GM23338 (cell line): ENCODE measurements around the gene DPH1. TPM values are rescaled to one million over a fixed set of nuclear protein-coding genes. Genes with fewer than 3 reads are reported as not detected.

Experiments
- ATAC-seq: fragments of 200-7000 bp; cut with Tn5 transposase; 3 replicates; pipeline ENCODE4 v1.9.1; 2020
- DNase-seq: peaks from one replicate; pipeline ENCODE4 v3.0.0-alpha.2; 2015; ENCODE audit warnings: low spot score
- H2AFZ ChIP-seq: fragments of 200-600 bp; sonication (generic); 2 replicates; pipeline ENCODE4 v1.8.0; 2016; ENCODE audit warnings: antibody characterized with exemption, mild to moderate bottlenecking, moderate library complexity
- H3F3A ChIP-seq: fragments of 200-600 bp; sonication (generic); replicated peaks from 2 replicates; pipeline ENCODE4 v1.8.0; 2017; ENCODE audit warnings: antibody characterized with exemption, mixed run types, low read depth
- H3K27ac ChIP-seq: fragments of 200-600 bp; sonication (generic); 2 replicates; pipeline ENCODE4 v1.6.1; 2016; ENCODE audit warnings: low read depth
- H3K27me3 ChIP-seq: fragments of 200-600 bp; sonication (generic); 2 replicates; pipeline ENCODE4 v1.8.0; 2016; ENCODE audit warnings: mild to moderate bottlenecking, mixed run types, moderate library complexity; ENCODE audit not compliant: insufficient read depth
- H3K36me3 ChIP-seq: fragments of 200-600 bp; sonication (generic); 2 replicates; pipeline ENCODE4 v1.8.0; 2016; ENCODE audit warnings: mild to moderate bottlenecking; ENCODE audit not compliant: insufficient read depth
- H3K4me1 ChIP-seq: fragments of 200-600 bp; sonication (generic); 2 replicates; pipeline ENCODE4 v1.8.0; 2016; ENCODE audit warnings: mild to moderate bottlenecking, moderate library complexity; ENCODE audit not compliant: insufficient read depth
- H3K4me2 ChIP-seq: fragments of 200-600 bp; sonication (generic); 2 replicates; pipeline ENCODE4 v1.7.1; 2017; ENCODE audit warnings: mixed run types
- H3K4me3 ChIP-seq: fragments of 200-600 bp; sonication (generic); 2 replicates; pipeline ENCODE4 v1.6.1; 2016; ENCODE audit warnings: mixed run types
- H3K79me2 ChIP-seq: fragments of 200-600 bp; sonication (generic); replicated peaks from 2 replicates; pipeline ENCODE4 v1.8.0; 2017; ENCODE audit warnings: mild to moderate bottlenecking; ENCODE audit not compliant: insufficient read depth
- H3K9me2 ChIP-seq: fragments of 200-600 bp; sonication (generic); 2 replicates; pipeline ENCODE4 v1.8.0; 2017; ENCODE audit not compliant: insufficient read depth
- H4K20me1 ChIP-seq: fragments of 200-600 bp; sonication (generic); replicated peaks from 2 replicates; pipeline ENCODE4 v1.8.0; 2017; ENCODE audit warnings: mild to moderate bottlenecking; ENCODE audit not compliant: insufficient read depth
- H3K27ac Mint-ChIP-seq: 2 replicates; pipeline ENCODE4 v1.8.0; 2020; ENCODE audit warnings: inconsistent platforms, mild to moderate bottlenecking, moderate library complexity, mixed read lengths
- H3K27me3 Mint-ChIP-seq: 3 replicates; pipeline ENCODE4 v1.8.0; 2022; ENCODE audit warnings: low read depth, mild to moderate bottlenecking, moderate library complexity, mixed read lengths, inconsistent platforms; ENCODE audit not compliant: insufficient read depth, poor library complexity
- H3K36me3 Mint-ChIP-seq: 3 replicates; pipeline ENCODE4 v1.8.0; 2021; ENCODE audit warnings: low read depth, mild to moderate bottlenecking, inconsistent platforms, moderate library complexity, mixed read lengths
- H3K4me1 Mint-ChIP-seq: 3 replicates; pipeline ENCODE4 v1.8.0; 2020; ENCODE audit warnings: mild to moderate bottlenecking, inconsistent platforms, mixed read lengths
- H3K4me3 Mint-ChIP-seq: 3 replicates; pipeline ENCODE4 v1.8.0; 2021; ENCODE audit warnings: moderate library complexity, mild to moderate bottlenecking, inconsistent platforms, mixed read lengths
- H3K9me3 Mint-ChIP-seq: 3 replicates; pipeline ENCODE4 v1.8.0; 2020; ENCODE audit warnings: moderate library complexity, mild to moderate bottlenecking, inconsistent platforms, mixed read lengths
- CREB1 ChIP-seq: fragments of 250-450 bp; sonication (Bioruptor Pico); IDR thresholded peaks from 2 replicates; pipeline ENCODE4 v1.5.0; 2020; ENCODE audit warnings: low read depth, mild to moderate bottlenecking, moderate library complexity
- CTCF ChIP-seq, 2 experiments: fragments of 200-600 bp in 1 of 2; sonication (generic) in 1 of 2; conservative IDR thresholded peaks; 2 replicates each; pipeline versions ENCODE4 v1.5.1 to v1.6.1; 2016 to 2017; ENCODE audit warnings: antibody characterized with exemption in 2 of 2, low read depth in 2 of 2, mild to moderate bottlenecking in 2 of 2, moderate library complexity in 1 of 2
- ETS1 ChIP-seq: IDR thresholded peaks from 2 replicates; pipeline ENCODE4 v1.6.1; 2016; ENCODE audit warnings: antibody characterized with exemption
- EZH2 ChIP-seq: fragments of 200-600 bp; sonication (generic); IDR thresholded peaks from one replicate; pipeline ENCODE4 v1.8.0; 2017; ENCODE audit warnings: antibody characterized with exemption, mild to moderate bottlenecking, low read depth; ENCODE audit not compliant: unreplicated experiment
- EZH2phosphoT487 ChIP-seq: fragments of 200-600 bp; sonication (generic); IDR thresholded peaks from one replicate; pipeline ENCODE4 v1.8.1; 2018; ENCODE audit warnings: antibody characterized with exemption; ENCODE audit not compliant: unreplicated experiment
- JUNB ChIP-seq: IDR thresholded peaks from one replicate; pipeline ENCODE4 v1.6.1; 2016; ENCODE audit warnings: antibody characterized with exemption; ENCODE audit not compliant: unreplicated experiment
- NANOG ChIP-seq: IDR thresholded peaks from 2 replicates; pipeline ENCODE4 v1.6.1; 2016; ENCODE audit warnings: antibody characterized with exemption, borderline replicate concordance
- POLR2AphosphoS5 ChIP-seq: IDR thresholded peaks from 2 replicates; pipeline ENCODE4 v1.6.1; 2016; ENCODE audit warnings: antibody characterized with exemption, low read depth
- REST ChIP-seq: IDR thresholded peaks from one replicate; pipeline ENCODE4 v1.6.1; 2018; ENCODE audit warnings: antibody characterized with exemption; ENCODE audit not compliant: unreplicated experiment
- STAT1 ChIP-seq: IDR thresholded peaks from one replicate; pipeline ENCODE4 v1.6.1; 2016; ENCODE audit warnings: antibody characterized with exemption; ENCODE audit not compliant: unreplicated experiment
- ZNF114 ChIP-seq: fragments of 250-450 bp; sonication (Bioruptor Pico); IDR thresholded peaks from 2 replicates; pipeline ENCODE4 v1.5.0; 2020; ENCODE audit warnings: mild to moderate bottlenecking, moderate library complexity
- ZNF331 ChIP-seq: fragments of 250-450 bp; sonication (Bioruptor Pico); IDR thresholded peaks from 2 replicates; pipeline ENCODE4 v1.5.0; 2020; ENCODE audit warnings: low read depth, mild to moderate bottlenecking, moderate library complexity
- polyA plus RNA-seq: library from polyadenylated mRNA; unstranded; fragments of >200 nt; fragmentation: Nextera tagmentation; extraction: Ambion mirVana; gene quantifications from 2 replicates; pipeline ENCODE4 v1.2.1, GENCODE V29; 2016
- total RNA-seq: library from RNA; depleted of rRNA; stranded (reverse); fragments of >200 nt; shearing (Covaris generic); gene quantifications from 2 replicates; pipeline ENCODE4 v1.2.3, GENCODE V29; 2014
- TF ChIP-seq, protein P1 (sequence below): fragments of 250-450 bp; sonication (Bioruptor Pico); IDR thresholded peaks from 2 replicates; pipeline ENCODE4 v1.5.0; 2020; ENCODE audit warnings: mild to moderate bottlenecking, moderate library complexity

The DPH1 gene
- total and polyA plus RNA-seq, 2 experiments from 2014 or later = 11.8 to 28.2 TPM

DNA sequence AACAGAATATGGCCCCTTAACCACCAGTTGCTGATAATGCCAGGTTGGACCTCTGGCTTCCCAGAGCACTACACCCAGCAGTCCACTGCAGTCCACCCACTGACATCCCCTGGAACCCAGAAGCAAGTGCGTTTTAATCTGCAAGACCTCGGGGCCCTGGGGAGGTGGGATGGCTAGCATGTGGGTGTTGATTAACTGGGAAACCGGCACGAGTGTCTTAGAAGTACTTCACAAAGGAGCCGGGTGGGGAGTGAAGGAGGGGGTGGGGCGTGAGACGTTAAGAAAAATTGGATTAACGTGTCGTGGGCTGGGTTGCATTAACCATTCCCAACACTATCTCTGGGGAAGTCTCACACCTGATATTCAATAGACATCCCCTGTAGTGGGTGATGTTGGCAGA, 18.9 kb downstream of the DPH1 start:
- Histone ChIP-seq H2AFZ (no peak overlapping the region), H4K20me1 (no peaks in the 10 kb centered on the region; the same call in 1 of the 2 replicates), H3K27ac (no peak overlapping the region), H3K9me2 (no peaks in the 10 kb centered on the region), H3K27me3 (peaks cover 80% of the 10 kb centered on the region), H3K79me2 (no peaks in the 10 kb centered on the region), H3K36me3 (no peaks in the 10 kb centered on the region), H3K4me1 (no peaks in the 10 kb centered on the region), H3K4me3 (no peak overlapping the region), H3F3A (peaks cover 12% of the 10 kb centered on the region; the same call in 1 of the 2 replicates), H3K4me2 (no peak overlapping the region)
- Mint-ChIP-seq H3K36me3 (peaks cover 6% of the 10 kb centered on the region; the same call in 2 of the 3 replicates), H3K27me3 (peaks cover 47% of the 10 kb centered on the region), H3K9me3 (no peaks in the 10 kb centered on the region; the same call in 2 of the 3 replicates), H3K4me3 (peak overlapping the region; percentile 64), H3K27ac (no peak overlapping the region), H3K4me1 (no peaks in the 10 kb centered on the region; the same call in 2 of the 3 replicates)
- no peak for DNase-seq
- ATAC-seq = no peak
- no peak for TF ChIP-seq ZNF114 (CRISPR knock-in tag)
- TF ChIP-seq EZH2phosphoT487 = no peak
- TF ChIP-seq NANOG = no peak
- TF ChIP-seq POLR2AphosphoS5 = no peak
- TF ChIP-seq, protein P1, sequence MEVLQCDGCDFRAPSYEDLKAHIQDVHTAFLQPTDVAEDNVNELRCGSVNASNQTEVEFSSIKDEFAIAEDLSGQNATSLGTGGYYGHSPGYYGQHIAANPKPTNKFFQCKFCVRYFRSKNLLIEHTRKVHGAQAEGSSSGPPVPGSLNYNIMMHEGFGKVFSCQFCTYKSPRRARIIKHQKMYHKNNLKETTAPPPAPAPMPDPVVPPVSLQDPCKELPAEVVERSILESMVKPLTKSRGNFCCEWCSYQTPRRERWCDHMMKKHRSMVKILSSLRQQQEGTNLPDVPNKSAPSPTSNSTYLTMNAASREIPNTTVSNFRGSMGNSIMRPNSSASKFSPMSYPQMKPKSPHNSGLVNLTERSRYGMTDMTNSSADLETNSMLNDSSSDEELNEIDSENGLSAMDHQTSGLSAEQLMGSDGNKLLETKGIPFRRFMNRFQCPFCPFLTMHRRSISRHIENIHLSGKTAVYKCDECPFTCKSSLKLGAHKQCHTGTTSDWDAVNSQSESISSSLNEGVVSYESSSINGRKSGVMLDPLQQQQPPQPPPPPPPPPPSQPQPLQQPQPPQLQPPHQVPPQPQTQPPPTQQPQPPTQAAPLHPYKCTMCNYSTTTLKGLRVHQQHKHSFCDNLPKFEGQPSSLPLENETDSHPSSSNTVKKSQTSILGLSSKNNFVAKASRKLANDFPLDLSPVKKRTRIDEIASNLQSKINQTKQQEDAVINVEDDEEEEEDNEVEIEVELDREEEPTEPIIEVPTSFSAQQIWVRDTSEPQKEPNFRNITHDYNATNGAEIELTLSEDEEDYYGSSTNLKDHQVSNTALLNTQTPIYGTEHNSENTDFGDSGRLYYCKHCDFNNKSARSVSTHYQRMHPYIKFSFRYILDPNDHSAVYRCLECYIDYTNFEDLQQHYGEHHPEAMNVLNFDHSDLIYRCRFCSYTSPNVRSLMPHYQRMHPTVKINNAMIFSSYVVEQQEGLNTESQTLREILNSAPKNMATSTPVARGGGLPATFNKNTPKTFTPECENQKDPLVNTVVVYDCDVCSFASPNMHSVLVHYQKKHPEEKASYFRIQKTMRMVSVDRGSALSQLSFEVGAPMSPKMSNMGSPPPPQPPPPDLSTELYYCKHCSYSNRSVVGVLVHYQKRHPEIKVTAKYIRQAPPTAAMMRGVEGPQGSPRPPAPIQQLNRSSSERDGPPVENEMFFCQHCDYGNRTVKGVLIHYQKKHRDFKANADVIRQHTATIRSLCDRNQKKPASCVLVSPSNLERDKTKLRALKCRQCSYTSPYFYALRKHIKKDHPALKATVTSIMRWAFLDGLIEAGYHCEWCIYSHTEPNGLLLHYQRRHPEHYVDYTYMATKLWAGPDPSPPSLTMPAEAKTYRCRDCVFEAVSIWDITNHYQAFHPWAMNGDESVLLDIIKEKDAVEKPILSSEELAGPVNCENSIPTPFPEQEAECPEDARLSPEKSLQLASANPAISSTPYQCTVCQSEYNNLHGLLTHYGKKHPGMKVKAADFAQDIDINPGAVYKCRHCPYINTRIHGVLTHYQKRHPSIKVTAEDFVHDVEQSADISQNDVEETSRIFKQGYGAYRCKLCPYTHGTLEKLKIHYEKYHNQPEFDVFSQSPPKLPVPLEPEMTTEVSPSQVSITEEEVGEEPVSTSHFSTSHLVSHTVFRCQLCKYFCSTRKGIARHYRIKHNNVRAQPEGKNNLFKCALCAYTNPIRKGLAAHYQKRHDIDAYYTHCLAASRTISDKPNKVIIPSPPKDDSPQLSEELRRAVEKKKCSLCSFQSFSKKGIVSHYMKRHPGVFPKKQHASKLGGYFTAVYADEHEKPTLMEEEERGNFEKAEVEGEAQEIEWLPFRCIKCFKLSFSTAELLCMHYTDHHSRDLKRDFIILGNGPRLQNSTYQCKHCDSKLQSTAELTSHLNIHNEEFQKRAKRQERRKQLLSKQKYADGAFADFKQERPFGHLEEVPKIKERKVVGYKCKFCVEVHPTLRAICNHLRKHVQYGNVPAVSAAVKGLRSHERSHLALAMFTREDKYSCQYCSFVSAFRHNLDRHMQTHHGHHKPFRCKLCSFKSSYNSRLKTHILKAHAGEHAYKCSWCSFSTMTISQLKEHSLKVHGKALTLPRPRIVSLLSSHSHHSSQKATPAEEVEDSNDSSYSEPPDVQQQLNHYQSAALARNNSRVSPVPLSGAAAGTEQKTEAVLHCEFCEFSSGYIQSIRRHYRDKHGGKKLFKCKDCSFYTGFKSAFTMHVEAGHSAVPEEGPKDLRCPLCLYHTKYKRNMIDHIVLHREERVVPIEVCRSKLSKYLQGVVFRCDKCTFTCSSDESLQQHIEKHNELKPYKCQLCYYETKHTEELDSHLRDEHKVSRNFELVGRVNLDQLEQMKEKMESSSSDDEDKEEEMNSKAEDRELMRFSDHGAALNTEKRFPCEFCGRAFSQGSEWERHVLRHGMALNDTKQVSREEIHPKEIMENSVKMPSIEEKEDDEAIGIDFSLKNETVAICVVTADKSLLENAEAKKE (CRISPR knock-in tag) = no peak
- TF ChIP-seq JUNB = no peak
- no peak for TF ChIP-seq CREB1 (CRISPR knock-in tag)
- no peak for TF ChIP-seq EZH2
- no peak for TF ChIP-seq ZNF331 (CRISPR knock-in tag)
- TF ChIP-seq REST = no peak
- no peak for TF ChIP-seq CTCF (conservative IDR thresholded peaks at IDR 0.05; ENCODE audit: low read depth in 2 of 2)
- TF ChIP-seq ETS1 = no peak
- TF ChIP-seq STAT1 = no peak
